NCI-H2196 treated with DMSO at 0.1 percent for 48 hours (cell line): ENCODE measurements around the gene SLC6A14.

Experiments
- DNase-seq: peaks from one replicate; lab custom pipeline; 2025; ENCODE audit not compliant: unreplicated experiment; lab: John Stamatoyannopoulos, UW

SLC6A14 gene, protein sequence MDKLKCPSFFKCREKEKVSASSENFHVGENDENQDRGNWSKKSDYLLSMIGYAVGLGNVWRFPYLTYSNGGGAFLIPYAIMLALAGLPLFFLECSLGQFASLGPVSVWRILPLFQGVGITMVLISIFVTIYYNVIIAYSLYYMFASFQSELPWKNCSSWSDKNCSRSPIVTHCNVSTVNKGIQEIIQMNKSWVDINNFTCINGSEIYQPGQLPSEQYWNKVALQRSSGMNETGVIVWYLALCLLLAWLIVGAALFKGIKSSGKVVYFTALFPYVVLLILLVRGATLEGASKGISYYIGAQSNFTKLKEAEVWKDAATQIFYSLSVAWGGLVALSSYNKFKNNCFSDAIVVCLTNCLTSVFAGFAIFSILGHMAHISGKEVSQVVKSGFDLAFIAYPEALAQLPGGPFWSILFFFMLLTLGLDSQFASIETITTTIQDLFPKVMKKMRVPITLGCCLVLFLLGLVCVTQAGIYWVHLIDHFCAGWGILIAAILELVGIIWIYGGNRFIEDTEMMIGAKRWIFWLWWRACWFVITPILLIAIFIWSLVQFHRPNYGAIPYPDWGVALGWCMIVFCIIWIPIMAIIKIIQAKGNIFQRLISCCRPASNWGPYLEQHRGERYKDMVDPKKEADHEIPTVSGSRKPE

DNA sequence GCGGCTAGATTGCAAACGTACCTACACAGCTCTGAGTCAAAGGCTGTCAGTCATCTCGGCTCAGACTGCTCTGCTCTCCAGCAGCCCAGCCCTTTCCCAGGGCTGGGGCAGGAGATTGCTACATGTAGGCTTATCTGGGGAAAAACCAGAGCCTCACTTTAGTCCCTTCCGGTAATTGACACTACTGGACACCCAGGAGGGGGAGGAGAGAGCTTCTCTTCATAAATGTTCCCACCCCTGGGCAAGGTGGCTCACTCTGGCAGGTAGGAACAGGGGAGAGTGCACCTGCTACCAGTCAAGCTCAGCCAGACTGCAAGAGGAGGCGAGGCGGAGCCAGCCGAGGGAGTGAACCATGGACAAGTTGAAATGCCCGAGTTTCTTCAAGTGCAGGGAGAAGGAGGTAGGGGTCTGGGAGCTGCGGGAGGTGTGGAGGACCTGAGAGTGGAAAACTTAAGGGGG, at the start of gene SLC6A14:
SLC6A14 (plus strand) TSS at position 249 of the 459 bp plus-strand sequence; CDS start at position 353, 104 bp downstream.
- no peak for DNase-seq

DNA sequence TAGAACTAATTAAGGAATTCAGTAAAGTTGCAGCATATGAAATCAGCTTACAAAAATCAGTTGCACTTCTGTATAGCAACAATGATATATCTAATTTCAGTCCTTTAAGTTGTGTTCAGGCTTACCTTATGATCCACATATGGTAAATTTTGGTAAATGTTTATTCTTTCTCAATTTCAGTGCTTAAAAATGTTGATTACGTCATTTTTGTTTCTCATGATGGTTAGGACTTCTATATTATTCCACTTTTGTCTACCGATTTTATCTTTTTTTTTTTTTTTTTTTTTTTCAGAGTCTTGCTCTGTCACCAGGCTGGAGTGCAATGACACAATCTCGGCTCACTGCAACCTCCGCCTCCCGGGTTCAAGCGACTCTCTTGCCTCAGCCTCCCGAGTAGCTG, 40.7 kb upstream of the SLC6A14 start:
- DNase-seq = no peak

DNA sequence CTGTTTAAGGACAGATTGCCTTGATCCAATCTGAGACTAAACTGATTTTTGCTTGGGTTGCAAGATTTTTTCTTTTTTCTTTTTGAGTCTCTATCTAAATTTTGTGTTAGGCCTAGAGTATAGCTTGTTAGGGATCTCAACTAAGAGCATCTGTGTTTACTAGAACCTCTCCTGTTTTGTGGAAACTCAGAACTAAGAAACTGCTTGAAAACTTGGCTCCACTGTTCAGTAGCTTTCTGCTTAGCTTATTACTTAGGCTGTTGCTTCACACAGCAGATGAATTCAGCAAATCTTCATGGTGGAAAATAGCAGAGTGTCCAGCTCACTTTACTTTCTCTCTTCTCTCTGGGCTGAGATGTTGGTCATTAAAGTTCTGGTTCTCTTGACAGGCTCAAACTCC, 36.7 kb upstream of the SLC6A14 start:
- no peak for DNase-seq

DNA sequence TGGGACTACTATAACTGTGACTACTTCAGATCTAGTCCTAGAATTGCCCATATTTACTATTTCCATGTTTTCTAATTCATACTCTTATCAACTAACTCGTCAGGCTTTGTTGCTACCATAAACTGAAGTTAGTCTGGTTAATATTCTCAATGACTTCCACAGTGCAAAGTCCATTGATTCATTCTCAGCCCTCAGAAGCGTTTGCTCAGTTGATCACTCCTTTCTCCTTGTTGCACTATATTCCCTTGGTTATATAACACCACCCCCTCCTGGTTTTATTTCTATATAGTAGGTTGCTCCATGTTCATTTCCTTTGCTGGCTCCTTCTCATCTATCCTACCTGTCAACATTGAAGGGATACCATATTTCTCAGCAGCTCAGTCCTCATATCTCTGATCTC, 27.2 kb upstream of the SLC6A14 start:
- no peak for DNase-seq

DNA sequence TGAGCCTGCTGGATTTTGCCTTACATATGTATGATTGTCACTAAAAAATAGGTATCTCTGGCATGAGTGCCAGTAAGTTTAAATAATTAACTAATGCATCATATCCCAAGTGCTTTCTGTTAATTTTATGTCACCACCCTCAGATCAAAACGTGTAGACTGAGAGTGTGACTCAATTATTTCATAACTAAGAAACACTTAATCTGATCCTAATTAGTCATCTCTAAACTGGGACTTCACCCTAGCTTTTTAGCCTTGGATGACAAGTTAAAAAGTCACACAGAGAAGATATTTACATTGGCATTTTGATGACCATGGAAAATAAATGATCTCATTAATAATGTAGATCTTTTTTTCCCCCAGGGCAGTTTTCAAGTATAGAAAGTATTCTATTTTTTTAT, 23.1 kb upstream of the SLC6A14 start:
- no peak for DNase-seq

DNA sequence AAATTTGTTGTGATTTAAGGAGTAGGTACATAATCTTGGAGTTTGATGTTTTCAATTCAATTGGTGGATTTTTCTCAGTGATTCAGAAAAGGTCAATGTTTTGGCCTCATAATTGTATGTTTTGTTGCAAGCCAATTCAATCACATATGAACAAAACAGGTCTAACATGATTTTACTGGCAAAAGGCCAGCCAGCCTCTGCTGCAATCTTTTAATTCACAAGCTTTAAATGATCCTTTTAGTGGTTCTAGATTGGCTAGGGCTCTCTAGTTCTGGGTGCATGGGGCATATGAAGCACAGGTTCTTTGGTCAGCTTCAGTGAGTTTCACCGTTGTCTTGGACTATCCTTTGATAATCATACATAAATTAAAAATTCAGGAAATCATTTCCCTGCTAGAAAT, 19.2 kb upstream of the SLC6A14 start:
- no peak for DNase-seq

DNA sequence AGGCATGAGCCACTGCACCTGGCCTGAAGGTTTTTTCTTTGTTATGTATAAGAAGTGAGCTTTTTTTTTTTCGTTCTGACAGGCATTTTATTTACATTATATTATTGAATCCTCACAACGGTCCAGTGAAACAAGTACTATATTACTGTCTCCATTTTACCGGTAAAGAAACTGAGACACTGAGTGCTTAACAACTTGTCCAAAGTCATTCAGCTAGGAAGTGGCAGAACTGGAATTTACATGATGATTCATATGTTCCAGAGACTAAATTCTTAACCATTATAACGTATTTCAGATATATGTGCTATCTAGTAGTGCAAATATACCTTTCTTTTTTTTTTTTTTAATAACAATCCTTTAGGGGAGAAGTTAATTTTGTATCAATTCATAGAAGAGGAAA, 18.4 kb upstream of the SLC6A14 start:
- no peak for DNase-seq

DNA sequence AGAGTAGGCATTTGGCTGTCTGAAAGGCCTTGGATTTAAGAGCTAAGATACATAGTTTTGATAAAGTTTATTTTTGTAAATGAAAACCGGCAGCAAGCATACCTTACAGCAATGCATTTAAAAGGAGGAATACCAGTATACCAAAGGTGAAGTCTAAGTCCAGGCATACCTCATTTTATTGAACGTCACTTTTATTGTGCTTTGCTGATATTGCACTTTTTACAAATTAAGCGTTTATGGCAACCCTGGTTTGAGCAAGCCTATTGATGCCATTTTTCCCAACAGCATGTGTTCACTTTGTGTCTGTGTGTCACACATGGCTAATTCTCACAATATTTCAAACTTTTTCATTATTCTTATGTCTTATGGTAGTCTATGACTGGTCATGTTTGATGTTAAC, 8.4 kb upstream of the SLC6A14 start:
- DNase-seq = no peak

DNA sequence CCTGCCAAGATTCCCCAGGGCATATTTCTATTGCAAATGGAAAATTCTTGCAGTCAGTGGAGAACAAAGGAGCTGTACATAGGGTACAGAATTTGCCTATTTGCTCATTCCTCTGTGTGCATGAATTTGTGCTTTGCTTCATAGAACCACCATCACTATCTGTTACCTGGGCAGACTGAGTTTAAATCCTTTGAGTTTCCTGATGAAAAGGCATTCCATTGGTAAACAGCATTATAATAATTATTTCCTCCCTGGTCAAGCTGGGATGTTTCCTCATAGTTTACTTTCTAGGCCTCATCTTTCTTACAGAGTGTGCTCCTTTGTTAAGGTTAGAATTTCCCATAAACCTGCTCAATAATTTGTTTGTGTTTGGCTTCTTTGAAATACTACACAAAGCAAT, 809 bp upstream of the SLC6A14 start:
- DNase-seq = no peak

DNA sequence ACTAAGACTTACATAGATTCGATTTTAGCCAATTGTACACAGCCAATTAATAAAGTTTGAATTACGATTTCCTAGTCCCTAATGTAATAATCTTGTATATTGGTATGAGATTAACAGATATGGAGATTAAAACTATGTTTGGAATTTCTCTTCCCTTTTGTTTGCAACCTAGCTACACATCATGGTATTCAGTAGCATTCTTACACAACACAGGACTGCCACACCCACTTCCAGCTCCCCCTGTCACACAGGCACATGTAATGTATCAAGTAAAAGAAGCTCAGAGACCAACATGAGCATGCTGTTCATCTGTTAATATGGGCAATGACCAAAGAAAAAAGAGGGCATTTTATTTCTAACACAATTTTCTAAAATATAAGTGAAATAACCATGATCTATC, 12.8 kb downstream of the SLC6A14 start:
- DNase-seq = no peak

DNA sequence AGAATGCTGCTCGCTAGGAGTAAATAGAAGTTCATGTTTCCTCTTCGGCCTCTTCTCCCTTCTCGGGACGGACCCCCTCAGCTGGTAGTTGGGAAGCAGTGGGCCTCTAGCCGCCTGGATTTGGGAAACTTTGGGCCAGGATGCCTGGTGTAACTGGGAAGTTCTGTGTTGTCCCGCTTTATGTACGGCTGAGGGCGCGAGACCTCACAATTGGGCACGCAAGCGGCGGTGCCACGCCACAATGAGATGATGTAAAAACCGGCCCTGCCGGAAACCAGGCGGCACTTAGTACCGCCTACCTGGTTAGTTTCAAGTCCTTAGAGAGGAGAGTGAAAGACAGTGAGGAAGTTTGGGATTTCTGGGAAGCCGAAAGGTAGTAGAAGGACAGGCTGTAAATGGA, 26.4 kb downstream of the SLC6A14 start, which contains the start of gene CT83:
CT83 (minus strand) TSS at position 155 of the 400 bp plus-strand sequence; CDS start at position 35, 120 bp downstream.
- no peak for DNase-seq

DNA sequence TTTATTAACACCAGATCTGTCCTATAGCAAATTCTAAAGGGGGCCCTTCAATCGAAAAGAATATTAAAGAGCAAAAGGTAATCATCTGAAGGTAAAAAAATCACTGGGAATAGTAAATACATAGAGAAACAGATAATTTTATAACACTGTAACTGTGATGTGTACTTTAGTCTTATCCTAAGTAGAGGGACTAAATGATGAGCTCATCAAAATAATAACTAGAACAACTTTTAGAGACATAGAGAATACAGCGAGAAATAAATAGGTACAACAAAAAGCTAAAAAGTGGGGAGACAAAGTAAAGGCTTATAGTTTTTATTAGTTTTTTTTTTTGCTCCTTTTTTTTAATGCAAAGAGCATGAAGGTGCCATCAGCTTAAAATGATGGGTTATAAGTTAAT, 43.7 kb downstream of the SLC6A14 start:
- no peak for DNase-seq

DNA sequence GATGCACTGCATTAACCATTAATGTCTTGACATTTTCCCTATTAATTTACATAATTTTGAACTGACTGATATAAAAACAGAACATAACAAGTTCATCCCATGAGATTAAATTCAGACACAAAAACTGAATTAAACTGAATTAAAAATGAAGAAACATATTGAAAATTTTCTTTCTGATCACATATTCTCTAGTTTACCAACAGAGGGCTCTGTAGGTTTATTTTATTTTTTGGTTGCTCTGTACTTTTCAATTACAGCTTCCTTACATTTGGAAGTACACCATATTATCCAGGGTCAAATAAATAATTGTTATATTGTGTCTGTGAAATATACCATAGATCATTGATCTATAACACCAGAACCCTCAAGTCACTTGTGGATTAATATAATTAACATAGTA, 53.7 kb downstream of the SLC6A14 start:
- DNase-seq = no peak

DNA sequence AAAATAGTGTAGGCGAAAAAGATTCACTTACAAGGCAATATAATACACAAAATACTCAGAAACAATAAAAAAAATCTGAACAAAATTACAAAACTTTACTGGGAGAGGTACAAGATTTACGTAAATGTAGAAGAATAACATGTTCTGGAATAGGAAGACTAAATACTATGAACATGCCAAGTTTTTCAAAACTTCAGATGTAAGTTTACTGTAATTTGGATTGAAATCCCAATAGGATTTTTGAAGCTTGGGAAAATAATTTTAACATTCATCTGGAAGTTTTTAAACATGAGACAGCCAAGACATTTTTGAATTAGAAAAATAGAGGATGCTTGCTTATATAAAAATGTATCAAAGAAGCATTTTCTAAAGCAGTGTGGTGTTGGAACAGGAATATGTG, 56.9 kb downstream of the SLC6A14 start:
- DNase-seq = no peak

DNA sequence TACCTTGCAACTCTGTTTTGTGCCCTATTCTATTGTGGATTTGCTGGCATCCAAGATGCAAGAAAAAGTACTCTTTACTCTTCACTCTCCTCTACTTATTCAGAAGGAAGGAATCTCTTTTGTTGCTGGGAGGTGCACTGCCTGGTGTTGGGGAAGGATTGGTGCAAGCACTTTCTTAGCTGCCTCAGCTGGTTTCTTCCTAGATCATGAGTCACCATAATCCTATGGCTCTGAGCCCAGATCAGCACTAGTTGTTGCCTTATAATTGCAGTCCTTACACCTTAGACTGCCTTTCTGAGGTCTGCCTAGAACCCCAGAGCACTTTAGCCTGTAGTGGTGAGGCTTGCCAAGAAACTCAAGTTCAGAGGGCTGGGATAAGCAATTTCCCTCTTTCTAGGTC, 63.4 kb downstream of the SLC6A14 start:
- DNase-seq = no peak
